Uterus (tissue), 2 donors: ENCODE results near the gene SAP30BP.

Source experiments
- POLR2A ChIP-seq, 2 donors: fragments of 450-650 bp; IDR thresholded peaks; one replicate each; pipeline ENCODE4 v1.6.1; 2016; ENCODE audit warnings: antibody characterized with exemption in 2 of 2, mild to moderate bottlenecking in 1 of 2, moderate library complexity in 1 of 2
- TF ChIP-seq, protein P1 (sequence below), 4 experiments: fragments of 200-600 bp in 2 of 4; fragments of 450-650 bp in 2 of 4; sonication (generic) in 2 of 4; IDR thresholded peaks; one replicate each; pipeline ENCODE4 v1.5.1; 2016 to 2019; ENCODE audit warnings: antibody characterized with exemption in 4 of 4, mild to moderate bottlenecking in 2 of 4, moderate library complexity in 1 of 4

DNA sequence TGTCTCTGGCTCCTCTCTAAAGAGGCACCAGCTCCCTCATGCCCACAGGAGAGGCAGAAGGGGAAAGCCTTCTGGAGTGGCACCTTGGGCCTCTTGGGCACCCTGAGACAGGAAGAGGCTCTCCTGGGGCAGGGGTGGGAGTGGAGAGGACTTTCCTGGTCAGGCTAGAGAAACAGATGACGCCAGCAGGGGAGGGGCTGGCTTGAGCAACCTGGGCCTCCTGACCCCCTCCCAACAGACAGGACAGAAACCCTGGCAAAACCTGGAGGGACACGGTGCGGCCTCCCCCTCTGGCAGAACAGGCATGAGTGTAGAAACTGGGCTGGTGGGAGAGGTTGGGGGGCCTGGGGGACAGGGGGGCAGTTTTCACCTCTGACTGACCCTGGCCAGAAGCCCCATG is 27.8 kb upstream of the SAP30BP start:
- TF ChIP-seq, protein P1, sequence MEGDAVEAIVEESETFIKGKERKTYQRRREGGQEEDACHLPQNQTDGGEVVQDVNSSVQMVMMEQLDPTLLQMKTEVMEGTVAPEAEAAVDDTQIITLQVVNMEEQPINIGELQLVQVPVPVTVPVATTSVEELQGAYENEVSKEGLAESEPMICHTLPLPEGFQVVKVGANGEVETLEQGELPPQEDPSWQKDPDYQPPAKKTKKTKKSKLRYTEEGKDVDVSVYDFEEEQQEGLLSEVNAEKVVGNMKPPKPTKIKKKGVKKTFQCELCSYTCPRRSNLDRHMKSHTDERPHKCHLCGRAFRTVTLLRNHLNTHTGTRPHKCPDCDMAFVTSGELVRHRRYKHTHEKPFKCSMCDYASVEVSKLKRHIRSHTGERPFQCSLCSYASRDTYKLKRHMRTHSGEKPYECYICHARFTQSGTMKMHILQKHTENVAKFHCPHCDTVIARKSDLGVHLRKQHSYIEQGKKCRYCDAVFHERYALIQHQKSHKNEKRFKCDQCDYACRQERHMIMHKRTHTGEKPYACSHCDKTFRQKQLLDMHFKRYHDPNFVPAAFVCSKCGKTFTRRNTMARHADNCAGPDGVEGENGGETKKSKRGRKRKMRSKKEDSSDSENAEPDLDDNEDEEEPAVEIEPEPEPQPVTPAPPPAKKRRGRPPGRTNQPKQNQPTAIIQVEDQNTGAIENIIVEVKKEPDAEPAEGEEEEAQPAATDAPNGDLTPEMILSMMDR (IDR thresholded peaks at IDR 0.05), result no peak
- no peak for TF ChIP-seq POLR2A (IDR thresholded peaks at IDR 0.05)
